GM23338 (cell line): ENCODE measurements around the gene ZSCAN5B. TPM values are rescaled to one million over a fixed set of nuclear protein-coding genes. Genes with fewer than 3 reads are reported as not detected.

Source experiments
- ATAC-seq: fragments of 200-7000 bp; cut with Tn5 transposase; 3 replicates; pipeline ENCODE4 v1.9.1; 2020
- DNase-seq: peaks from one replicate; pipeline ENCODE4 v3.0.0-alpha.2; 2015; ENCODE audit warnings: low spot score
- H2AFZ ChIP-seq: fragments of 200-600 bp; sonication (generic); 2 replicates; pipeline ENCODE4 v1.8.0; 2016; ENCODE audit warnings: antibody characterized with exemption, mild to moderate bottlenecking, moderate library complexity
- H3F3A ChIP-seq: fragments of 200-600 bp; sonication (generic); replicated peaks from 2 replicates; pipeline ENCODE4 v1.8.0; 2017; ENCODE audit warnings: antibody characterized with exemption, mixed run types, low read depth
- H3K27ac ChIP-seq: fragments of 200-600 bp; sonication (generic); 2 replicates; pipeline ENCODE4 v1.6.1; 2016; ENCODE audit warnings: low read depth
- H3K27me3 ChIP-seq: fragments of 200-600 bp; sonication (generic); 2 replicates; pipeline ENCODE4 v1.8.0; 2016; ENCODE audit warnings: mild to moderate bottlenecking, mixed run types, moderate library complexity; ENCODE audit not compliant: insufficient read depth
- H3K36me3 ChIP-seq: fragments of 200-600 bp; sonication (generic); 2 replicates; pipeline ENCODE4 v1.8.0; 2016; ENCODE audit warnings: mild to moderate bottlenecking; ENCODE audit not compliant: insufficient read depth
- H3K4me1 ChIP-seq: fragments of 200-600 bp; sonication (generic); 2 replicates; pipeline ENCODE4 v1.8.0; 2016; ENCODE audit warnings: mild to moderate bottlenecking, moderate library complexity; ENCODE audit not compliant: insufficient read depth
- H3K4me2 ChIP-seq: fragments of 200-600 bp; sonication (generic); 2 replicates; pipeline ENCODE4 v1.7.1; 2017; ENCODE audit warnings: mixed run types
- H3K4me3 ChIP-seq: fragments of 200-600 bp; sonication (generic); 2 replicates; pipeline ENCODE4 v1.6.1; 2016; ENCODE audit warnings: mixed run types
- H3K79me2 ChIP-seq: fragments of 200-600 bp; sonication (generic); replicated peaks from 2 replicates; pipeline ENCODE4 v1.8.0; 2017; ENCODE audit warnings: mild to moderate bottlenecking; ENCODE audit not compliant: insufficient read depth
- H3K9me2 ChIP-seq: fragments of 200-600 bp; sonication (generic); 2 replicates; pipeline ENCODE4 v1.8.0; 2017; ENCODE audit not compliant: insufficient read depth
- H4K20me1 ChIP-seq: fragments of 200-600 bp; sonication (generic); replicated peaks from 2 replicates; pipeline ENCODE4 v1.8.0; 2017; ENCODE audit warnings: mild to moderate bottlenecking; ENCODE audit not compliant: insufficient read depth
- H3K27ac Mint-ChIP-seq: 2 replicates; pipeline ENCODE4 v1.8.0; 2020; ENCODE audit warnings: inconsistent platforms, mild to moderate bottlenecking, moderate library complexity, mixed read lengths
- H3K27me3 Mint-ChIP-seq: 3 replicates; pipeline ENCODE4 v1.8.0; 2022; ENCODE audit warnings: low read depth, mild to moderate bottlenecking, moderate library complexity, mixed read lengths, inconsistent platforms; ENCODE audit not compliant: insufficient read depth, poor library complexity
- H3K36me3 Mint-ChIP-seq: 3 replicates; pipeline ENCODE4 v1.8.0; 2021; ENCODE audit warnings: low read depth, mild to moderate bottlenecking, inconsistent platforms, moderate library complexity, mixed read lengths
- H3K4me1 Mint-ChIP-seq: 3 replicates; pipeline ENCODE4 v1.8.0; 2020; ENCODE audit warnings: mild to moderate bottlenecking, inconsistent platforms, mixed read lengths
- H3K4me3 Mint-ChIP-seq: 3 replicates; pipeline ENCODE4 v1.8.0; 2021; ENCODE audit warnings: moderate library complexity, mild to moderate bottlenecking, inconsistent platforms, mixed read lengths
- H3K9me3 Mint-ChIP-seq: 3 replicates; pipeline ENCODE4 v1.8.0; 2020; ENCODE audit warnings: moderate library complexity, mild to moderate bottlenecking, inconsistent platforms, mixed read lengths
- CREB1 ChIP-seq: fragments of 250-450 bp; sonication (Bioruptor Pico); IDR thresholded peaks from 2 replicates; pipeline ENCODE4 v1.5.0; 2020; ENCODE audit warnings: low read depth, mild to moderate bottlenecking, moderate library complexity
- JUNB ChIP-seq: IDR thresholded peaks from one replicate; pipeline ENCODE4 v1.6.1; 2016; ENCODE audit warnings: antibody characterized with exemption; ENCODE audit not compliant: unreplicated experiment
- REST ChIP-seq: IDR thresholded peaks from one replicate; pipeline ENCODE4 v1.6.1; 2018; ENCODE audit warnings: antibody characterized with exemption; ENCODE audit not compliant: unreplicated experiment
- STAT1 ChIP-seq: IDR thresholded peaks from one replicate; pipeline ENCODE4 v1.6.1; 2016; ENCODE audit warnings: antibody characterized with exemption; ENCODE audit not compliant: unreplicated experiment
- ZNF114 ChIP-seq: fragments of 250-450 bp; sonication (Bioruptor Pico); IDR thresholded peaks from 2 replicates; pipeline ENCODE4 v1.5.0; 2020; ENCODE audit warnings: mild to moderate bottlenecking, moderate library complexity
- polyA plus RNA-seq: library from polyadenylated mRNA; unstranded; fragments of >200 nt; fragmentation: Nextera tagmentation; extraction: Ambion mirVana; gene quantifications from 2 replicates; pipeline ENCODE4 v1.2.1, GENCODE V29; 2016
- total RNA-seq: library from RNA; depleted of rRNA; stranded (reverse); fragments of >200 nt; shearing (Covaris generic); gene quantifications from 2 replicates; pipeline ENCODE4 v1.2.3, GENCODE V29; 2014
- TF ChIP-seq, protein P1 (sequence below): fragments of 250-450 bp; sonication (Bioruptor Pico); IDR thresholded peaks from 2 replicates; pipeline ENCODE4 v1.5.0; 2020; ENCODE audit warnings: mild to moderate bottlenecking, moderate library complexity
- TF ChIP-seq, protein P2 (sequence below): IDR thresholded peaks from 2 replicates; pipeline ENCODE4 v1.6.1; 2016; ENCODE audit warnings: antibody characterized with exemption
- TF ChIP-seq, protein P3 (sequence below), 2 experiments: fragments of 200-600 bp in 1 of 2; sonication (generic) in 1 of 2; conservative IDR thresholded peaks; 2 replicates each; pipeline versions ENCODE4 v1.5.1 to v1.6.1; 2016 to 2017; ENCODE audit warnings: antibody characterized with exemption in 2 of 2, low read depth in 2 of 2, mild to moderate bottlenecking in 2 of 2, moderate library complexity in 1 of 2

ZSCAN5B gene
- total and polyA plus RNA-seq, 2 experiments from 2014 or later = 0.10 TPM; not detected in 1

- TF ChIP-seq, protein P1, sequence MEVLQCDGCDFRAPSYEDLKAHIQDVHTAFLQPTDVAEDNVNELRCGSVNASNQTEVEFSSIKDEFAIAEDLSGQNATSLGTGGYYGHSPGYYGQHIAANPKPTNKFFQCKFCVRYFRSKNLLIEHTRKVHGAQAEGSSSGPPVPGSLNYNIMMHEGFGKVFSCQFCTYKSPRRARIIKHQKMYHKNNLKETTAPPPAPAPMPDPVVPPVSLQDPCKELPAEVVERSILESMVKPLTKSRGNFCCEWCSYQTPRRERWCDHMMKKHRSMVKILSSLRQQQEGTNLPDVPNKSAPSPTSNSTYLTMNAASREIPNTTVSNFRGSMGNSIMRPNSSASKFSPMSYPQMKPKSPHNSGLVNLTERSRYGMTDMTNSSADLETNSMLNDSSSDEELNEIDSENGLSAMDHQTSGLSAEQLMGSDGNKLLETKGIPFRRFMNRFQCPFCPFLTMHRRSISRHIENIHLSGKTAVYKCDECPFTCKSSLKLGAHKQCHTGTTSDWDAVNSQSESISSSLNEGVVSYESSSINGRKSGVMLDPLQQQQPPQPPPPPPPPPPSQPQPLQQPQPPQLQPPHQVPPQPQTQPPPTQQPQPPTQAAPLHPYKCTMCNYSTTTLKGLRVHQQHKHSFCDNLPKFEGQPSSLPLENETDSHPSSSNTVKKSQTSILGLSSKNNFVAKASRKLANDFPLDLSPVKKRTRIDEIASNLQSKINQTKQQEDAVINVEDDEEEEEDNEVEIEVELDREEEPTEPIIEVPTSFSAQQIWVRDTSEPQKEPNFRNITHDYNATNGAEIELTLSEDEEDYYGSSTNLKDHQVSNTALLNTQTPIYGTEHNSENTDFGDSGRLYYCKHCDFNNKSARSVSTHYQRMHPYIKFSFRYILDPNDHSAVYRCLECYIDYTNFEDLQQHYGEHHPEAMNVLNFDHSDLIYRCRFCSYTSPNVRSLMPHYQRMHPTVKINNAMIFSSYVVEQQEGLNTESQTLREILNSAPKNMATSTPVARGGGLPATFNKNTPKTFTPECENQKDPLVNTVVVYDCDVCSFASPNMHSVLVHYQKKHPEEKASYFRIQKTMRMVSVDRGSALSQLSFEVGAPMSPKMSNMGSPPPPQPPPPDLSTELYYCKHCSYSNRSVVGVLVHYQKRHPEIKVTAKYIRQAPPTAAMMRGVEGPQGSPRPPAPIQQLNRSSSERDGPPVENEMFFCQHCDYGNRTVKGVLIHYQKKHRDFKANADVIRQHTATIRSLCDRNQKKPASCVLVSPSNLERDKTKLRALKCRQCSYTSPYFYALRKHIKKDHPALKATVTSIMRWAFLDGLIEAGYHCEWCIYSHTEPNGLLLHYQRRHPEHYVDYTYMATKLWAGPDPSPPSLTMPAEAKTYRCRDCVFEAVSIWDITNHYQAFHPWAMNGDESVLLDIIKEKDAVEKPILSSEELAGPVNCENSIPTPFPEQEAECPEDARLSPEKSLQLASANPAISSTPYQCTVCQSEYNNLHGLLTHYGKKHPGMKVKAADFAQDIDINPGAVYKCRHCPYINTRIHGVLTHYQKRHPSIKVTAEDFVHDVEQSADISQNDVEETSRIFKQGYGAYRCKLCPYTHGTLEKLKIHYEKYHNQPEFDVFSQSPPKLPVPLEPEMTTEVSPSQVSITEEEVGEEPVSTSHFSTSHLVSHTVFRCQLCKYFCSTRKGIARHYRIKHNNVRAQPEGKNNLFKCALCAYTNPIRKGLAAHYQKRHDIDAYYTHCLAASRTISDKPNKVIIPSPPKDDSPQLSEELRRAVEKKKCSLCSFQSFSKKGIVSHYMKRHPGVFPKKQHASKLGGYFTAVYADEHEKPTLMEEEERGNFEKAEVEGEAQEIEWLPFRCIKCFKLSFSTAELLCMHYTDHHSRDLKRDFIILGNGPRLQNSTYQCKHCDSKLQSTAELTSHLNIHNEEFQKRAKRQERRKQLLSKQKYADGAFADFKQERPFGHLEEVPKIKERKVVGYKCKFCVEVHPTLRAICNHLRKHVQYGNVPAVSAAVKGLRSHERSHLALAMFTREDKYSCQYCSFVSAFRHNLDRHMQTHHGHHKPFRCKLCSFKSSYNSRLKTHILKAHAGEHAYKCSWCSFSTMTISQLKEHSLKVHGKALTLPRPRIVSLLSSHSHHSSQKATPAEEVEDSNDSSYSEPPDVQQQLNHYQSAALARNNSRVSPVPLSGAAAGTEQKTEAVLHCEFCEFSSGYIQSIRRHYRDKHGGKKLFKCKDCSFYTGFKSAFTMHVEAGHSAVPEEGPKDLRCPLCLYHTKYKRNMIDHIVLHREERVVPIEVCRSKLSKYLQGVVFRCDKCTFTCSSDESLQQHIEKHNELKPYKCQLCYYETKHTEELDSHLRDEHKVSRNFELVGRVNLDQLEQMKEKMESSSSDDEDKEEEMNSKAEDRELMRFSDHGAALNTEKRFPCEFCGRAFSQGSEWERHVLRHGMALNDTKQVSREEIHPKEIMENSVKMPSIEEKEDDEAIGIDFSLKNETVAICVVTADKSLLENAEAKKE (CRISPR knock-in tag) = no peak
Observed at GRCh38 chr19:56158170-56158757, 39.3 kb downstream of the ZSCAN5B start (continued).

- Histone ChIP-seq H3K27me3 (no peaks in the 10 kb centered on the region), H4K20me1 (0 out of 2 replicates have a peak, but pooled peaks cover 6% of the 10 kb centered on the region), H3K4me1 (peaks cover 16% of the 10 kb centered on the region), H3K9me2 (0 out of 2 replicates have a peak, but pooled peaks cover 4% of the 10 kb centered on the region), H3K27ac (no peak overlapping the region), H2AFZ (no peak overlapping the region), H3F3A (peaks cover 13% of the 10 kb centered on the region), H3K4me2 (no peak overlapping the region), H3K36me3 (no peaks in the 10 kb centered on the region), H3K4me3 (no peak overlapping the region), H3K79me2 (peaks cover 4% of the 10 kb centered on the region; the same call in 1 of the 2 replicates)
- peaks cover 1% of the 10 kb centered on the region for H3K27me3 Mint-ChIP-seq
- H3K4me1 Mint-ChIP-seq = peaks cover 18% of the 10 kb centered on the region
- H3K9me3 Mint-ChIP-seq = no peaks in the 10 kb centered on the region; the same call in 1 of the 3 replicates
- no peak for ATAC-seq
- no peak overlapping the region for H3K4me3 Mint-ChIP-seq
- no peak for DNase-seq
- H3K27ac Mint-ChIP-seq = no peak overlapping the region
- H3K36me3 Mint-ChIP-seq = peaks cover 31% of the 10 kb centered on the region
- TF ChIP-seq ZNF114 = no peak
- TF ChIP-seq, protein P2, sequence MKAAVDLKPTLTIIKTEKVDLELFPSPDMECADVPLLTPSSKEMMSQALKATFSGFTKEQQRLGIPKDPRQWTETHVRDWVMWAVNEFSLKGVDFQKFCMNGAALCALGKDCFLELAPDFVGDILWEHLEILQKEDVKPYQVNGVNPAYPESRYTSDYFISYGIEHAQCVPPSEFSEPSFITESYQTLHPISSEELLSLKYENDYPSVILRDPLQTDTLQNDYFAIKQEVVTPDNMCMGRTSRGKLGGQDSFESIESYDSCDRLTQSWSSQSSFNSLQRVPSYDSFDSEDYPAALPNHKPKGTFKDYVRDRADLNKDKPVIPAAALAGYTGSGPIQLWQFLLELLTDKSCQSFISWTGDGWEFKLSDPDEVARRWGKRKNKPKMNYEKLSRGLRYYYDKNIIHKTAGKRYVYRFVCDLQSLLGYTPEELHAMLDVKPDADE = no peak
- TF ChIP-seq CREB1 (CRISPR knock-in tag) = no peak
- TF ChIP-seq, protein P3, sequence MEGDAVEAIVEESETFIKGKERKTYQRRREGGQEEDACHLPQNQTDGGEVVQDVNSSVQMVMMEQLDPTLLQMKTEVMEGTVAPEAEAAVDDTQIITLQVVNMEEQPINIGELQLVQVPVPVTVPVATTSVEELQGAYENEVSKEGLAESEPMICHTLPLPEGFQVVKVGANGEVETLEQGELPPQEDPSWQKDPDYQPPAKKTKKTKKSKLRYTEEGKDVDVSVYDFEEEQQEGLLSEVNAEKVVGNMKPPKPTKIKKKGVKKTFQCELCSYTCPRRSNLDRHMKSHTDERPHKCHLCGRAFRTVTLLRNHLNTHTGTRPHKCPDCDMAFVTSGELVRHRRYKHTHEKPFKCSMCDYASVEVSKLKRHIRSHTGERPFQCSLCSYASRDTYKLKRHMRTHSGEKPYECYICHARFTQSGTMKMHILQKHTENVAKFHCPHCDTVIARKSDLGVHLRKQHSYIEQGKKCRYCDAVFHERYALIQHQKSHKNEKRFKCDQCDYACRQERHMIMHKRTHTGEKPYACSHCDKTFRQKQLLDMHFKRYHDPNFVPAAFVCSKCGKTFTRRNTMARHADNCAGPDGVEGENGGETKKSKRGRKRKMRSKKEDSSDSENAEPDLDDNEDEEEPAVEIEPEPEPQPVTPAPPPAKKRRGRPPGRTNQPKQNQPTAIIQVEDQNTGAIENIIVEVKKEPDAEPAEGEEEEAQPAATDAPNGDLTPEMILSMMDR (conservative IDR thresholded peaks at IDR 0.05; ENCODE audit: low read depth in 2 of 2) = no peak
- no peak for TF ChIP-seq JUNB
- no peak for TF ChIP-seq STAT1
- no peak for TF ChIP-seq REST
Observed at GRCh38 chr19:56156768-56157167, 40.8 kb downstream of the ZSCAN5B start.
